ENCODE data around the gene SLX4. TPM values are rescaled to one million over a fixed set of nuclear protein-coding genes. Genes with fewer than 3 reads are reported as not detected.

Gene SLX4
- total and polyA plus RNA-seq, 2 donors = 2.0 to 2.9 TPM

GRCh38 chr16:3589441-3589921 is 21.9 kb downstream of the SLX4 start:
- peaks cover 0 to 8% of the 10 kb centered on the region in 2 donors for H3K4me1 ChIP-seq (ENCODE audit: control insufficient read depth in 2 of 2, insufficient read depth in 2 of 2, low read length in 2 of 2)
- no peak for DNase-seq (ENCODE audit: low read depth in 6 of 9, low spot score in 9 of 9)
- 86% methylated on average over 27 of the region's 27 CpGs for WGBS
- no peak overlapping the region for H3K4me3 ChIP-seq (ENCODE audit: low read length in 2 of 2)
- no peaks in the 10 kb centered on the region for H3K27me3 ChIP-seq (ENCODE audit: control insufficient read depth in 2 of 2, insufficient read depth in 1 of 2, low read length in 1 of 2)
- peaks cover 25 to 45% of the 10 kb centered on the region in 2 donors for H3K36me3 ChIP-seq (ENCODE audit: control insufficient read depth in 2 of 2, insufficient read depth in 2 of 2, low read length in 1 of 2)
- no peaks in the 10 kb centered on the region for H3K9me3 ChIP-seq (ENCODE audit: control insufficient read depth in 2 of 2, insufficient read depth in 1 of 2, low read length in 1 of 2)
- no peak overlapping the region for H3K27ac ChIP-seq (ENCODE audit: low read depth in 1 of 2, low read length in 1 of 2)

GRCh38 chr16:3589001-3589400 is 22.4 kb downstream of the SLX4 start:
- H3K27me3 ChIP-seq (ENCODE audit: control insufficient read depth in 2 of 2, insufficient read depth in 1 of 2, low read length in 1 of 2) = no peaks in the 10 kb centered on the region
- no peak overlapping the region for H3K27ac ChIP-seq (ENCODE audit: low read depth in 1 of 2, low read length in 1 of 2)
- H3K36me3 ChIP-seq (ENCODE audit: control insufficient read depth in 2 of 2, insufficient read depth in 2 of 2, low read length in 1 of 2) = peaks cover 26 to 43% of the 10 kb centered on the region in 2 donors
- no peak overlapping the region for H3K4me3 ChIP-seq (ENCODE audit: low read length in 2 of 2)
- DNase-seq (ENCODE audit: low read depth in 6 of 9, low spot score in 9 of 9) = no peak
- 97% methylated on average over 22 of the region's 22 CpGs for WGBS
- peaks cover 0 to 8% of the 10 kb centered on the region in 2 donors for H3K4me1 ChIP-seq (ENCODE audit: control insufficient read depth in 2 of 2, insufficient read depth in 2 of 2, low read length in 2 of 2)
- no peaks in the 10 kb centered on the region for H3K9me3 ChIP-seq (ENCODE audit: control insufficient read depth in 2 of 2, insufficient read depth in 1 of 2, low read length in 1 of 2)

GRCh38 chr16:3587547-3588110 is 23.8 kb downstream of the SLX4 start:
- peak overlapping the region in 1 of 2 donors; percentile 17 for H3K27ac ChIP-seq (ENCODE audit: low read depth in 1 of 2, low read length in 1 of 2)
- 93% methylated on average over 15 of the region's 15 CpGs for WGBS
- no peak for DNase-seq (ENCODE audit: low read depth in 6 of 9, low spot score in 9 of 9)

GRCh38 chr16:3584412-3584811 is 27.0 kb downstream of the SLX4 start:
- Histone ChIP-seq H3K4me1 (ENCODE audit: control insufficient read depth in 2 of 2, insufficient read depth in 2 of 2, low read length in 2 of 2) (peaks cover 15 to 28% of the 10 kb centered on the region in 2 donors), H3K36me3 (ENCODE audit: control insufficient read depth in 2 of 2, insufficient read depth in 2 of 2, low read length in 1 of 2) (peaks cover 21 to 33% of the 10 kb centered on the region in 2 donors), H3K27me3 (ENCODE audit: control insufficient read depth in 2 of 2, insufficient read depth in 1 of 2, low read length in 1 of 2) (no peaks in the 10 kb centered on the region), H3K4me3 (ENCODE audit: low read length in 2 of 2) (no peak overlapping the region), H3K9me3 (ENCODE audit: control insufficient read depth in 2 of 2, insufficient read depth in 1 of 2, low read length in 1 of 2) (no peaks in the 10 kb centered on the region), H3K27ac (ENCODE audit: low read depth in 1 of 2, low read length in 1 of 2) (no peak overlapping the region)
- 98% methylated on average over 8 of the region's 8 CpGs for WGBS
- no peak for DNase-seq (ENCODE audit: low read depth in 6 of 9, low spot score in 9 of 9)

More at GRCh38 chr16:3587547-3588110, 23.8 kb downstream of the SLX4 start:
- Histone ChIP-seq H3K9me3 (ENCODE audit: control insufficient read depth in 2 of 2, insufficient read depth in 1 of 2, low read length in 1 of 2) (no peaks in the 10 kb centered on the region), H3K36me3 (ENCODE audit: control insufficient read depth in 2 of 2, insufficient read depth in 2 of 2, low read length in 1 of 2) (peaks cover 36 to 48% of the 10 kb centered on the region in 2 donors), H3K4me3 (ENCODE audit: low read length in 2 of 2) (no peak overlapping the region), H3K27me3 (ENCODE audit: control insufficient read depth in 2 of 2, insufficient read depth in 1 of 2, low read length in 1 of 2) (no peaks in the 10 kb centered on the region), H3K4me1 (ENCODE audit: control insufficient read depth in 2 of 2, insufficient read depth in 2 of 2, low read length in 2 of 2) (peaks cover 0 to 8% of the 10 kb centered on the region in 2 donors)

- Histone ChIP-seq H3K9me3 (ENCODE audit: control insufficient read depth in 2 of 2, insufficient read depth in 1 of 2, low read length in 1 of 2) (peaks cover 0 to under 1% of the 10 kb centered on the region in 2 donors), H3K36me3 (ENCODE audit: control insufficient read depth in 2 of 2, insufficient read depth in 2 of 2, low read length in 1 of 2) (peaks cover 21 to 25% of the 10 kb centered on the region in 2 donors), H3K4me3 (ENCODE audit: low read length in 2 of 2) (no peak overlapping the region), H3K4me1 (ENCODE audit: control insufficient read depth in 2 of 2, insufficient read depth in 2 of 2, low read length in 2 of 2) (peaks cover 24 to 38% of the 10 kb centered on the region in 2 donors), H3K27me3 (ENCODE audit: control insufficient read depth in 2 of 2, insufficient read depth in 1 of 2, low read length in 1 of 2) (no peaks in the 10 kb centered on the region), H3K27ac (ENCODE audit: low read depth in 1 of 2, low read length in 1 of 2) (no peak overlapping the region)
- DNase-seq (ENCODE audit: low read depth in 6 of 9, low spot score in 9 of 9) = no peak
- 98% methylated on average over 16 of the region's 16 CpGs for WGBS
These were observed 27.9 kb downstream of the SLX4 start for GRCh38 chr16:3583303-3584038.

DNA sequence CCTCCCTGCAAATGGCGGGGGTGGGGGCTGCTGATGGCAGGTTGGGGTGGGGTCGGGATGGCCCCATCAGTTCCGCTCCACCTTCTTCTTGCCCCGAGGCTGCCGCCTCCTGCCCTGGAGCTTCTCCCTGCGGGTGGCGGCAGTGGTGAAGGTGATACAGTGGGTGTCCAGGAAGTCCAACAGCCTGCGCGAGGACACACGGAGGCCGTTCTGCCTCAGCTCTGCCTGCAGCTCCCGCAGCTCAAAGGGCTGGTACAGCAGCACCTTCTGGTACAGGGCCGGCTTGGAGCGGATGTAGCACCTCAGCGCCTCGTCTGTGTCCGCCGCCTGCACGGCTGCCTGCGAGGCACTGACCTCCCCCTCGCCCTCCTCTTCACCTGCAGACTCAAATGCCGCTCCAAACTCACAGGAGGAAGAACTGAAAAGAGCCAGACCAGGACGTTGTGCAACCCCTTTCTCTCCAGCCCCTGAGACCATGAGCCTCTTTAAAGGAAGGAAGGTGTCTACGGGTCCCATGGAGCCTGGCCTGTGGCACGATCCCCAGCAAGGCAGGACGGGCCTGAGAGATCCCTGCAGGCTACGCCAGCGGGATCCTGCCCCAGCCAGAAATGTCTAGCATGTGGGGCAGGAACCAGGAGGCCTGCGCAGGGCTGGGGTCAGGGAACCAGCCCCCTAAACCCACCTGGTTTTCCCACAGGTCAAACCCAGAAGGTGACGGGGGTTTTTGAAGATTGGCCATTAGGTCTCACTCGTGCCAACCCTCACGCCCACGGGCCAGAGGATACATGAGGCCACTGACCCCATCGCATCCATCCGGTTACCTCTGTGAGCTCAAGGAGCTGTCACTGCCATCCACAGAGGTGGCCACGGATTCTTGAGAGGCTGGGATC is 28.9 kb downstream of the SLX4 start:
- no peaks in the 10 kb centered on the region for H3K27me3 ChIP-seq (ENCODE audit: control insufficient read depth in 2 of 2, insufficient read depth in 1 of 2, low read length in 1 of 2)
- peaks cover 0 to 9% of the 10 kb centered on the region in 2 donors for H3K9me3 ChIP-seq (ENCODE audit: control insufficient read depth in 2 of 2, insufficient read depth in 1 of 2, low read length in 1 of 2)
- DNase-seq (ENCODE audit: low read depth in 6 of 9, low spot score in 9 of 9) = no peak
- 98% methylated on average over 36 of the region's 36 CpGs for WGBS
- no peak overlapping the region for H3K4me3 ChIP-seq (ENCODE audit: low read length in 2 of 2)
- peaks cover 28 to 43% of the 10 kb centered on the region in 2 donors for H3K4me1 ChIP-seq (ENCODE audit: control insufficient read depth in 2 of 2, insufficient read depth in 2 of 2, low read length in 2 of 2)
- peaks cover 21 to 25% of the 10 kb centered on the region in 2 donors for H3K36me3 ChIP-seq (ENCODE audit: control insufficient read depth in 2 of 2, insufficient read depth in 2 of 2, low read length in 1 of 2)
- no peak overlapping the region for H3K27ac ChIP-seq (ENCODE audit: low read depth in 1 of 2, low read length in 1 of 2)

DNA sequence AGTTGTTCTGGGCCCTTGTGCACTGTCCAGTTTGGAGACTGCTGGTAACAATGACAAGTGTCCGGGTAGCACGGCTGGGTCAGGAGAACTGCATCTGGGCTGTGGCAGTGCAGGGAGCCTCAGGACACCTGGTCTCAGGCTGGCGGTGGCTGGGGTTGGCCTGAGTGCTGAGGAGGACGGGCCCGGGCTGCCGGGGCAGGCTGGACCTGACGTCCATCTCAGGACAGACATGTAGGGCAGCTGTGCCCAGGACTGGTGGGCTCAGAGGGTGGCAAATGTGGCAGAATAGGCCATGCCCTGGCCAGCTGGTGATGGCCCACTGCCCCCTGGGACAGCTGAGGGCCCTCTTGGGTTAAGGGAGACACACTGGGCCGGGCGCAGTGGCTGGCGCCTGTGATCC is 30.0 kb downstream of the SLX4 start:
- peaks cover 21 to 22% of the 10 kb centered on the region in 2 donors for H3K36me3 ChIP-seq (ENCODE audit: control insufficient read depth in 2 of 2, insufficient read depth in 2 of 2, low read length in 1 of 2)
- H3K4me3 ChIP-seq (ENCODE audit: low read length in 2 of 2) = no peak overlapping the region
- no peak for DNase-seq (ENCODE audit: low read depth in 6 of 9, low spot score in 9 of 9)
- 98% methylated on average over 10 of the region's 10 CpGs for WGBS
- H3K9me3 ChIP-seq (ENCODE audit: control insufficient read depth in 2 of 2, insufficient read depth in 1 of 2, low read length in 1 of 2) = peaks cover 0 to 9% of the 10 kb centered on the region in 2 donors
- no peak overlapping the region for H3K27ac ChIP-seq (ENCODE audit: low read depth in 1 of 2, low read length in 1 of 2)
- peaks cover 28 to 51% of the 10 kb centered on the region in 2 donors for H3K4me1 ChIP-seq (ENCODE audit: control insufficient read depth in 2 of 2, insufficient read depth in 2 of 2, low read length in 2 of 2)
- H3K27me3 ChIP-seq (ENCODE audit: control insufficient read depth in 2 of 2, insufficient read depth in 1 of 2, low read length in 1 of 2) = no peaks in the 10 kb centered on the region

GRCh38 chr16:3580686-3581085 is 30.7 kb downstream of the SLX4 start:
- H3K4me3 ChIP-seq (ENCODE audit: low read length in 2 of 2) = no peak overlapping the region
- 58% methylated on average over 8 of the region's 8 CpGs for WGBS
- DNase-seq (ENCODE audit: low read depth in 6 of 9, low spot score in 9 of 9) = peak in 2 of 9 donors; percentile 17 to 28
- H3K36me3 ChIP-seq (ENCODE audit: control insufficient read depth in 2 of 2, insufficient read depth in 2 of 2, low read length in 1 of 2) = peaks cover 19 to 23% of the 10 kb centered on the region in 2 donors
- peak overlapping the region; percentile 1 to 93 for H3K27ac ChIP-seq (ENCODE audit: low read depth in 1 of 2, low read length in 1 of 2)
- no peaks in the 10 kb centered on the region for H3K27me3 ChIP-seq (ENCODE audit: control insufficient read depth in 2 of 2, insufficient read depth in 1 of 2, low read length in 1 of 2)
- peaks cover 35 to 58% of the 10 kb centered on the region in 2 donors for H3K4me1 ChIP-seq (ENCODE audit: control insufficient read depth in 2 of 2, insufficient read depth in 2 of 2, low read length in 2 of 2)
- peaks cover 0 to 9% of the 10 kb centered on the region in 2 donors for H3K9me3 ChIP-seq (ENCODE audit: control insufficient read depth in 2 of 2, insufficient read depth in 1 of 2, low read length in 1 of 2)
